Measurements from ENCODE around the gene SLC25A47. TPM values are rescaled to one million over a fixed set of nuclear protein-coding genes. Genes with fewer than 3 reads are reported as not detected.
A peak's percentile ranks its signal among the peaks of the same experiment; 100 is the strongest.

The SLC25A47 gene
- total RNA-seq, 1 donor from 2014 or later: not detected

- DNase-seq (ENCODE audit: low read depth, low spot score): no peak
- H3K9me3 Mint-ChIP-seq: no peaks in the 10 kb centered on the region
- H3K4me1 Mint-ChIP-seq: no peaks in the 10 kb centered on the region
- H3K36me3 Mint-ChIP-seq (ENCODE audit: low read depth): peaks cover 12% of the 10 kb centered on the region
- no peak overlapping the region for H3K4me3 Mint-ChIP-seq
- H3K27ac Mint-ChIP-seq (ENCODE audit: unreplicated experiment): peak overlapping the region; percentile 78
- no peak for TF ChIP-seq CTCF (conservative IDR thresholded peaks at IDR 0.05)
- H3K27me3 Mint-ChIP-seq (ENCODE audit: low read depth): no peaks in the 10 kb centered on the region
Observed at GRCh38 chr14:100345711-100346110, 22.6 kb downstream of the SLC25A47 start.

- no peak overlapping the region for H3K4me3 Mint-ChIP-seq
- TF ChIP-seq CTCF (conservative IDR thresholded peaks at IDR 0.05): no peak
- no peaks in the 10 kb centered on the region for H3K9me3 Mint-ChIP-seq
- H3K36me3 Mint-ChIP-seq (ENCODE audit: low read depth): peaks cover 17% of the 10 kb centered on the region
- H3K4me1 Mint-ChIP-seq: no peaks in the 10 kb centered on the region
- no peaks in the 10 kb centered on the region for H3K27me3 Mint-ChIP-seq (ENCODE audit: low read depth)
- peak overlapping the region; percentile 52 for H3K27ac Mint-ChIP-seq (ENCODE audit: unreplicated experiment)
- DNase-seq (ENCODE audit: low read depth, low spot score): no peak
Observed at GRCh38 chr14:100346306-100347091, 23.4 kb downstream of the SLC25A47 start.

- peaks cover 21% of the 10 kb centered on the region for H3K36me3 Mint-ChIP-seq (ENCODE audit: low read depth)
Observed at GRCh38 chr14:100348253-100348729, 25.2 kb downstream of the SLC25A47 start.

GRCh38 chr14:100348784-100349685 is 25.9 kb downstream of the SLC25A47 start:
- TF ChIP-seq CTCF (conservative IDR thresholded peaks at IDR 0.05): no peak
- Mint-ChIP-seq H3K4me3 (no peak overlapping the region), H3K36me3 (ENCODE audit: low read depth) (peaks cover 19% of the 10 kb centered on the region), H3K4me1 (no peaks in the 10 kb centered on the region), H3K27ac (ENCODE audit: unreplicated experiment) (peak overlapping the region; percentile 48), H3K27me3 (ENCODE audit: low read depth) (no peaks in the 10 kb centered on the region), H3K9me3 (no peaks in the 10 kb centered on the region)
- DNase-seq (ENCODE audit: low read depth, low spot score): no peak

More at GRCh38 chr14:100348253-100348729, 25.2 kb downstream of the SLC25A47 start:
- no peak for TF ChIP-seq CTCF (conservative IDR thresholded peaks at IDR 0.05)
- Mint-ChIP-seq H3K4me3 (no peak overlapping the region), H3K4me1 (no peaks in the 10 kb centered on the region), H3K9me3 (no peaks in the 10 kb centered on the region), H3K27ac (ENCODE audit: unreplicated experiment) (no peak overlapping the region), H3K27me3 (ENCODE audit: low read depth) (no peaks in the 10 kb centered on the region)
- DNase-seq (ENCODE audit: low read depth, low spot score): no peak

- no peak for TF ChIP-seq CTCF (conservative IDR thresholded peaks at IDR 0.05)
- DNase-seq (ENCODE audit: low read depth, low spot score): no peak
- Mint-ChIP-seq H3K27ac (ENCODE audit: unreplicated experiment) (no peak overlapping the region), H3K4me1 (no peaks in the 10 kb centered on the region), H3K27me3 (ENCODE audit: low read depth) (no peaks in the 10 kb centered on the region), H3K9me3 (no peaks in the 10 kb centered on the region), H3K4me3 (no peak overlapping the region), H3K36me3 (ENCODE audit: low read depth) (peaks cover 23% of the 10 kb centered on the region)
Observed at GRCh38 chr14:100350276-100350926, 27.3 kb downstream of the SLC25A47 start.
